ENCODE measurements around the gene EZH1.
"Not testable (repeated sequence)": the region's sequence is repeated elsewhere in the genome, so short reads cannot be mapped to it uniquely, and the experiment has no call there.

Gene EZH1

DNA sequence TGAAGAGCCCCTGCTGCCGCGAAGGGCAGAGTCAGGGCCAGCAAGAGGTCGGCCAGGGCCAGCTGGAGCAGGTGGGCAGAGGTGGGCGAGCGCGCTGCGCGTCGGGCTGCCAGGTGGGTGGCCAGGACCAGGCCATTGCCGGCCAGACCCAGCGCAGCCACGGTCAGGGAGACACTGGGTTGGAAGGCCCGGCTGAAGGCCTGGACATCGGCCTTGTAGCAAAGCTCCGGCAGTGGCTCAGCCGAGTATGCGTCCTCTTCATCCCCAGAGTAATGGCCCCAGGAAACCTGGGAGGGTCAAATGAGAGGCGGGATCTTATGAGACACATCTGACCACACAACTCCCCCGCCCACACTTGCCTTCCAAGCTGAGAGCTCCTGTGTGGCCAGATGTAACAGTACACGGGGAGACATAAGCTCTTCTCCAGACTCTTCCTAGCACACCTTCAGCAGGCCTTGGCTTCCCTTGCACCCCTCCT is 64.5 kb downstream of the EZH1 start:
- DNase-seq, result no peak

GRCh38 chr17:42679492-42680330 is 65.1 kb downstream of the EZH1 start:
- DNase-seq, result peak; percentile 39 to 58

- DNase-seq, result peak; percentile 22 to 35
Observed at GRCh38 chr17:42678951-42679491, 65.8 kb downstream of the EZH1 start.

GRCh38 chr17:42677921-42678781 is 66.7 kb downstream of the EZH1 start:
- DNase-seq, result peak; percentile 55 to 84

GRCh38 chr17:42677012-42677857 is 67.6 kb downstream of the EZH1 start:
- DNase-seq, result peak; percentile 98

DNA sequence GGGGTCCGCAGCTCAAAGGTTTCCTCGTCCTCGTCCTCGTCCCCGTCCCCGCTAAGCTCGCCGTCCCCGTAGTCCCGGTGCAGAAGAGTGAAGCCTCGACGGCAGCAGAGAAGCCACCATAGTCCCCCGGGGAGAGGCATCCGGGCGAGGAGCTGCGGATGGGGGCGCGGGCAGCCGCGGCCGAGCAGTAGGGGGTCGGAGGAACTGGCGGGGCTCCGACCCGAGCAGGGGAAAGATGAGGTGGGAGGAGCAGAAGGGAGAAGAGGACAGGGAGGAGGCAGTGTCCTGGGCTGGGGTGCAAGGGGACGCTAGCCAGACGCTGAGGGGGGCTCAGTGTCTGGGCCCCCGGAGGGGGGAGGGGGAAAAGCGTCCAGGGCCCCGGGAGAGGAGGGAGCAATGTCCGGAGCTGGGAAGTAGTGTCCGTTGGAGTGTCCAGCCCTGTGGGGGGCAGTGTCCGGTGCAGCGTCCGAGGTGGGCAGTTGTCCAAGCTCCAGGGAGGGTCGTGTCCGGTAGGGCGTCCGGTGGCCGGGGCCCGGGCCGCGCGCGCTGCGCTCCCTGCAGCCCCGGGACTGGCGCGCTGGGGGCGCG is 68.3 kb downstream of the EZH1 start, which contains the start of gene PLEKHH3:
Gene PLEKHH3, minus strand, starts transcription at position 571 of the 588 bp plus-strand sequence. Its CDS starts 431 bp downstream, at position 140.
- peak in 1 of 2 experiments; percentile 47 for DNase-seq

GRCh38 chr17:42675965-42676423 is 68.8 kb downstream of the EZH1 start:
- DNase-seq, result no peak

GRCh38 chr17:42675348-42675964 is 69.4 kb downstream of the EZH1 start:
- DNase-seq, result no peak

- peak; percentile 31 to 63 for DNase-seq
Observed at GRCh38 chr17:42674755-42675347, 70.0 kb downstream of the EZH1 start.

DNA sequence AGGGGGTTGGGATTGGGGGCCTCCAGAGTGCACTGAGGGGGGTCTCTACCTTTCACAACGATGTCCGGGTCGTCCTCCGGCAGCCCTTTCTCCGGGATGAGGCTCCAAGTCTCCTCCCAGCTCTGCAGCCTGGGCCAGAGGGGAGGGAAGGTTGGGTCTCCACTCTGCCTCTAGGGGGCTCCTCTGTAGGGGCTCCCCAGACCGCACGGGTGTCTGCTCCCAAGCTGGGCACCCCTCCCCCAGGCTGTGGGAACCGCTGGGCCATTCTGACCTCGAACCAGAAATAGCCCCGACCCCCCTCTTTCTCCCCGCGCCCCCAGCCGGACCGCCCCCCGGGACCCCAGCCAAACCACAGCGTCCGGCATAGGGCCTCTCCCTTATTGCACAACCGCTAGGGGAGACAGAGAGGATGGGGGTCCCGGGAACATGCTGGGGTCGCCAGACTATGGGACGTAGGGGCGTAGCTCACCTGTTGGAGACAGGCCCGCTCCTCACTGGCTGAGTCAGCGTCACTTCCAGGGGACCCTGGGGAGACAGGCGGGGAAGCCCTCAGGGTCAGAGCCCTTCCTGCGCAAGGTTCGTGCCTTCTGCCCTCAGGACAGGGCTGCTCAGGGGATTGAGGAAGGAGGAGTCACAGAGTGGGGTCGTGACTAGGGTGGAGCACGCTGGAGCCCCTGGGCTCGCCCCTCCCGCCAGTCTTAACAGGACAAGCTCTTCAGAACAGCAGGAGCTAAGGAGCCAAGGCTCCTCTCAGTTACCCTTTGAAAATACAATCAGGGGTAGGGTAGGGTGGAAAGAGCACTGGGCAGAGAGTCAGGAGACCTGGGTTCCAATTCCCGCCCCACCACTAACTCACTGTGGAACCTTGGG is 70.7 kb downstream of the EZH1 start:
- no peak for DNase-seq

DNA sequence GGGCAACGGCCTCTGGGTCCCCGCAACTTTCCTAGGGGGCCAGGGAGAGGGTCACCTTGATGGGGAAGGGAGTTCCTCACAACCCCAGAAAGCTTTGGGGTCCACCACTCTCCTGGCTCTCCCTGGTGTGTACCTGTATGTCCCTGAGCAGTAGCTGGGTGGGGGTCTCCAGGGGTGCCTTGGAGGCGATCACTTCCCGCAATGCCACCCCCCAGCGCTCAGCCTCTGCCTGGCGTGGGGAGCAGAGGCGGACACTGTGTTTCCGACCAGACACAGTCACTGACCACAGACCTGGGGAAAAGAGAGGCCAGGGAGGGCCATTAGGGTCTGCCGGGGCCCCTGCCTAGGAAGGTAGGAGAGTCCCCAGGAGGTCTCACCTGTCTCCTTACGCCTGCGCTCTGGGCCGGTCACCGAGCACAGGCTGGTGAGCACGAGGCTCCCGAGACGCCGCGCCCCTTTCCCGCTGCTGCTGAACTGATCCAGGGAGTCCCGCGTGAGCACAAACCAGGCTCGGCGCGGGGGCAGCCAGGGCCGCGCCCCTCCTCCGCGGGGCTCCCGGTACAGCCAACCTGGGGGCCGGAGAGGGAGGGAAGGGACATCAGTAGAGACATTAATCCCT is 71.5 kb downstream of the EZH1 start:
- no peak for DNase-seq

- peak in 1 of 2 experiments; percentile 37 for DNase-seq
Observed at GRCh38 chr17:42672038-42672437, 72.8 kb downstream of the EZH1 start.

DNA sequence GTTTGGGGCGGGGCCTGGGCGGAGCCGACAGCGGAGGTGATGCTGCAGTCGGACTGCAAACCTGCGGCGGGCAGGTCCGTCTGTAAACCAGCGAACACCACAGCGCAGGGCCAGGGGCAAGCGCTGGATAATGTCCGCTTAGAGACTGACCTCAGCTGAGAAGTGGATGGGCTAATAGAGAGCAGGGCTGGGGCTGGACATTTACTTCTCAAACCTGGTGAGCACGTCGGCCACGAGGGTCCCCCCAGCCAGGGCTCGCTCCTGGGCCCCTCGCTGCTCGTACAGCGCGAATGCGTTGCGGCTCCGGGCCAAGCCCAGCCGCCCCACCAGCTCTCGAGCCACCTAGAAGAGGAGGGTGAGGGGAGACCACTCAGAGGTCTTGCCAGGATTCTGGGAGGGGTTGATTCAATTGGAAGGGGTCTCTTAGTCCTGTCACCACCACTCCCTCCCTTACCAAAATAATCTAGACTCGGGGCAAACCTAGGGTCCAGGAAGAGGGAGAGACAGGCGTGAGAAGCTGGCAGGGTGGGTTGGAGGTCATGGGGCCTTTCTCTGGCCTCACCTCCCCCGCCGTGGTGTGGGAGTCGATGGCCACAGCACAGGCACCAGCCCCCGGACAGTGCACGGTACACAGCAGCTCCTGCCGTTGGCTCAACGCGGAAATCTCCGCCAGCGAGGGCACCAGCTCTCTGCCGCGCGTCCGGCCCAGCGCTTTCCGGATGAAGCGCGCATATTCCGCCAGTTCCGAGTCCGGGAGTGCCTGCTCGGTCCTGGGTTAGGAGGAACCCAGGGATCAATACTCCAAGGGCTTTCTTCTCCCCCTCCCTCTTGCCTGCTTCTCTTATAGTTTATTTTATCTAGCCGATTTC is 73.8 kb downstream of the EZH1 start:
- no peak for DNase-seq

GRCh38 chr17:42669977-42670788 is 74.7 kb downstream of the EZH1 start:
- no peak for DNase-seq

GRCh38 chr17:42669705-42669976 is 75.2 kb downstream of the EZH1 start:
- no peak for DNase-seq

DNA sequence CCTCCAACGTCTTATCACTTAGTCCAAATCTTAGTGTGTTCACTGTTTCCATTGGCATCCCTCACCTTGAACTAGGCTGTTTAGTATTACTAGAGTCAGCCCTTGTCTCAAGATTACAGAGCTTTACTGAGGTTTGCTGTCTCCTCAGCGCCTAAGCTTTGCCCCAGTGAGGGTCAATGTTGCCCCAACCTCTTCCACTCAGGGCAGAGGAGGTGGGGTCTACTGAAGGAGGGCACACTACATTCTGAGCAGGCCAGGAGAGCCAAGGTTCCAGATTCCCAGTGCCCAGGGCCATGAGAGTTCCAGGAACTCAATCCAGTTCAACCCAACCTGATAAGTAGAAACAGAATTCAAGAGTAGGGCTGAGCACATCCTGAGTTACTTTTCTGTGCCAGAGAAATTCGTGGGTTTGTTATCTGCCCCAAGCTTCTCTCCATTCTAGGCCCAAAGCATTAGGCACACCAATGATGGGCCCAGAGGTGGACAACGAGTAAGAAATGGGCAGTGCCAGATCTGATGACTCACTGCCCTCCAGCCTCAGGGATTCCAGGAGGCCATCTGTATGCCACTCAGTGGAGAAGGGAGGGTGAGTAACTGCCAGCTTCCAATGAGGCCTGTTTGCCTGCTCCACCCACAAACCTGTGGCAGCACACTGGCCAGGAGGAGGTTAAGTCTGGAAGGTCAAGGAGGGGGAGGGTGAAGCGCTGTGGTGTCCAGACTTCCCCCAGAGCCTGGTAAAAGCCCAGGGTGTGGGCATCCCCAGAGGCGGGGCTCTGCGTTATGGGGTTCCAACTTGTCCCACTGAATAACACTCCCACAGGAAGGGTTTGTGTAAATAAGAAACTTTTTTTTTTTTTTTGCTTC is 77.5 kb downstream of the EZH1 start:
- no peak for DNase-seq

GRCh38 chr17:42666126-42666525 is 78.7 kb downstream of the EZH1 start:
- not testable (repeated sequence) for DNase-seq
